HepG2 (cell line): Measurements from ENCODE around the gene ZFP36L2. TPM values are rescaled to one million over a fixed set of nuclear protein-coding genes. Genes with fewer than 3 reads are reported as not detected.
A peak's percentile ranks its signal among the peaks of the same experiment; 100 is the strongest.

Experiments
- ELF3 ChIP-seq: IDR thresholded peaks from 2 replicates; pipeline ENCODE4 v1.6.1; 2016; ENCODE audit warnings: missing genetic modification reagents, missing compliant biosample characterization
- FOXO4 ChIP-seq: sonication (generic); formaldehyde crosslinking; conservative IDR thresholded peaks from 2 replicates; pipeline ENCODE4 v1.8.1; 2023; ENCODE audit warnings: missing genetic modification reagents
- HMGXB4 ChIP-seq, 2 experiments: sonication (generic) in 1 of 2; formaldehyde crosslinking in 1 of 2; IDR thresholded peaks; 2 replicates each; pipeline versions ENCODE4 v1.4.0 to v1.6.1; 2018 to 2020; ENCODE audit warnings: missing genetic modification reagents in 2 of 2, borderline replicate concordance in 1 of 2, low read depth in 1 of 2, mild to moderate bottlenecking in 1 of 2, missing biosample characterization in 1 of 2
- HNRNPH1 ChIP-seq: fragments of 200-400 bp; formaldehyde crosslinking; optimal IDR thresholded peaks from 2 replicates; pipeline ENCODE3; 2017; ENCODE audit warnings: mild to moderate bottlenecking, low read depth, low read length
- KLF9 ChIP-seq: IDR thresholded peaks from 2 replicates; pipeline ENCODE4 v1.6.1; 2016; ENCODE audit warnings: low read depth
- PAXIP1 ChIP-seq: sonication (generic); formaldehyde crosslinking; conservative IDR thresholded peaks from 2 replicates; pipeline ENCODE4 v1.4.0; 2020; ENCODE audit warnings: mild to moderate bottlenecking, missing genetic modification reagents, moderate library complexity
- ZKSCAN5 ChIP-seq: sonication (generic); formaldehyde crosslinking; IDR thresholded peaks from 2 replicates; pipeline ENCODE4 v1.5.1; 2020; ENCODE audit warnings: mild to moderate bottlenecking, missing genetic modification reagents
- ZNF10 ChIP-seq: sonication (generic); formaldehyde crosslinking; IDR thresholded peaks from 2 replicates; pipeline ENCODE4 v1.4.0; 2020; ENCODE audit warnings: mild to moderate bottlenecking, low read depth, missing genetic modification reagents, borderline replicate concordance
- ZNF326 ChIP-seq: sonication (generic); formaldehyde crosslinking; IDR thresholded peaks from 2 replicates; pipeline ENCODE4 v1.4.0; 2020; ENCODE audit warnings: missing genetic modification reagents, borderline replicate concordance
- ZNF549 ChIP-seq: sonication (generic); formaldehyde crosslinking; IDR thresholded peaks from 2 replicates; pipeline ENCODE4 v1.5.0; 2020; ENCODE audit warnings: missing genetic modification reagents
- ZNF724P ChIP-seq: sonication (generic); formaldehyde crosslinking; IDR thresholded peaks from 2 replicates; pipeline ENCODE4 v1.8.0; 2022; ENCODE audit warnings: missing genetic modification reagents, borderline replicate concordance
- ZNF83 ChIP-seq: sonication (generic); formaldehyde crosslinking; IDR thresholded peaks from 2 replicates; pipeline ENCODE4 v1.4.0; 2020; ENCODE audit warnings: missing genetic modification reagents, mild to moderate bottlenecking, borderline replicate concordance
- polyA plus RNA-seq, 8 experiments: library from polyadenylated mRNA; depleted of rRNA in 3 of 8; stranded (reverse) in 7 of 8; unstranded in 1 of 8; fragments of >200 nt; fragmentation: Illumina TruSeq in 4 of 8; extraction: Trizol in 4 of 8; gene quantifications; 2 replicates each; pipeline versions ENCODE4 v1.2.1 to v1.2.3, GENCODE V29; 2011 to 2016; ENCODE audit warnings: low read depth in 4 of 8, missing spikeins in 1 of 8, mixed read lengths in 1 of 8; ENCODE audit not compliant: insufficient read depth in 1 of 8
- total RNA-seq, 5 experiments: library from RNA; depleted of rRNA; stranded (reverse); fragments of >200 nt; fragmentation: Illumina TruSeq; extraction: Trizol; gene quantifications; 2 replicates each; pipeline ENCODE4 v1.2.3, GENCODE V29; 2016; ENCODE audit warnings: low read depth in 1 of 5

Gene ZFP36L2
- total and polyA plus RNA-seq, 2 of the 13 experiments (the other 11 are each of a cell fraction or from before 2014, with no cell fraction given) = 11.2 to 21.8 TPM

GRCh38 chr2:43227830-43228281, 1.4 kb upstream of the ZFP36L2 start (continued):
- TF ChIP-seq FOXO4 (CRISPR knock-in tag) (0 out of 2 replicates have a peak, but pooled peaks have one; percentile 53), HNRNPH1 (no peak), PAXIP1 (CRISPR knock-in tag) (no peak), ELF3 (0 out of 2 replicates have a peak, but pooled peaks have one; percentile 5), HMGXB4 (CRISPR knock-in tag; IDR thresholded peaks at IDR 0.05; ENCODE audit: borderline replicate concordance in 1 of 2, low read depth in 1 of 2) (0 out of 4 replicates have a peak, but pooled peaks of 1 of the 2 experiments have one; percentile 2), KLF9 (CRISPR knock-in tag) (0 out of 2 replicates have a peak, but pooled peaks have one; percentile 23), ZNF83 (CRISPR knock-in tag) (0 out of 2 replicates have a peak, but pooled peaks have one; percentile 62), ZNF10 (CRISPR knock-in tag) (no peak), ZNF549 (CRISPR knock-in tag) (no peak), ZKSCAN5 (0 out of 2 replicates have a peak, but pooled peaks have one; percentile 15), ZNF724P (CRISPR knock-in tag) (0 out of 2 replicates have a peak, but pooled peaks have one; percentile 1), ZNF326 (CRISPR knock-in tag) (no peak)
